Activated CD4-positive, alpha-beta T cell treated with anti-CD3 and anti-CD28 coated beads, Interleukin-2, Interleukin-4, amounts not matched to agents 100 ng/mL and 50 ng/mL, durations not matched to agents 16 hours and 8 hours (primary cell): ENCODE results near the gene IDH1.
"Not testable (repeated sequence)": the region's sequence is repeated elsewhere in the genome, so short reads cannot be mapped to it uniquely, and the experiment has no call there.

ENCODE experiments used
- DNase-seq: peaks from one replicate; pipeline ENCODE4 v3.0.0-alpha.2; 2020; ENCODE audit warnings: low spot score

The IDH1 gene

GRCh38 chr2:208254871-208255556, at the start of gene IDH1:
TSS of gene IDH1 (minus strand) at chr2:208255071. CDS start at chr2:208251551, 3,520 bp downstream.
- peak; percentile 94 for DNase-seq

DNA sequence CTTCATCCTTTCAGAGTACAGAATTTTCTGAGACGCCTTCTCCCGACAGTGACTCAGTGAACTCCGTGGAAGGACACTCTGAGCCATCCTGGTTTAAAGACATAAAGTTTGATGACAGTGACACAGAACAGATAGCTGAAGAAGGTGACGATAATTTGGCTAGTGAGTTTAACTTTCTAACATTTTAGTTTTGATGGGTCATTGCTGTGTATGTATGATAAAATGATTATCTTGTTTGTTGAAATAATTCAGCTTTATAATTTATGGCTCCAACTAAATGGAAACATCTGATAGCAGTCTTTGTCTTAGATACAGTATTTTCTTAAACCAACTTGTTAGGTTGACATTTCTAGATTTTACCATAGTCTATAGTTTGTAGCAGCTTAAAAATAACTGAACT, 49.3 kb upstream of the IDH1 start:
- no peak for DNase-seq

DNA sequence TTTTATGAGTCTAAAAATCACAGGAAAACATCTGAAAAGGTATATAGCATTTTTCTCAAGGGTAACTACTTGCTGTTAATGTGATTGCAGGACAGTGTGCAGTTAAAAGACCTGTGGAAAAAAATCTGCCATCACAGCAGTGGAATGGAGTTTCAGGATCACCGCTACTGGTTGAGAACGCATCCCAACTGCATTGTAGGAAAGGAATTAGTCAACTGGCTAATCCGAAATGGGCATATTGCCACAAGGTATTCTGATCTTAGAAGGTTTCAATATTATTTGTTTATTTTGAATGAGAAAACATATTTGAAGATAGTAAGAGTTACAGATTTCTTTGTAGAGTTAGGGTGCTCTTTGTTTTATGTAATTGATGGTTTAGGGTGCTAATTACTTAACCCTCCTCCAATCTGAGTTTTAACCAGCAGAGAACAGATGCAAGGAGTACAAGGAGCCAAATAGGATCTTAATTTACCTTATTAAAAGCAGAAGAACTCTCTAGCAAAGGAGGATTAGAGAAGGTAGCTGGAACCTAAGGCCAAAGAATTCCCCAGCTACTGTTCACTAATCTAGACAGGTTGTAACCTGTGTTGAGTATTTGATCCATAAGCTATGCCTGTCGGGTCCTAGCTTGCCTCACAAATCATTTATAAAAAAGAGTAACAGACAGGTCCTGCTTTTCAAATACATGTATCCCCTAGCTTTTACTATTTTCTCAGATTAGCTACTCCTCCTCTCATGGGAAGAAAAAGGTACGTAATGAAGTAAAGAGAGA, 46.2 kb upstream of the IDH1 start:
- no peak for DNase-seq

GRCh38 chr2:208297961-208298360, 43.1 kb upstream of the IDH1 start:
- no peak for DNase-seq

- no peak for DNase-seq
Observed at GRCh38 chr2:208296610-208297009, 41.7 kb upstream of the IDH1 start.

- no peak for DNase-seq
Observed at GRCh38 chr2:208295834-208296233, 41.0 kb upstream of the IDH1 start.

- no peak for DNase-seq
Observed at GRCh38 chr2:208294482-208295024, 39.7 kb upstream of the IDH1 start.

DNA sequence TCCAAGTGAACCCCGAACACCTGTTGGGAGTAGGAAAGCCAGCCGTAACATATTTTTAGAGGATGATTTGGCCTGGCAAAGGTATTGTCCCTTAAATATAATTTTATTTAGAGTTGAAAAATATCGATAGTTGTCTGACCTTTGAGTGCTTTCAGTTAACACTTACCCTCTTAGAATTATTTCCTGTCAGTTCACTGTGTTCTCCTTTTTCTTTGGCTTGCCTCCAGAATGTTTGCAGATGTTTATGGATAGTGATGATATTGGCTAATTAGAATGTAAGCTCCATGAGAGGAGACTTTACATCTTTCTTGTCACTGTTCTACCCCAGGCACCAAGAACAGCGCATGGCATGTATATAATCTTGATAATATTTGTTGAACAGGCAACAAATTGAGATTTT, 31.0 kb upstream of the IDH1 start:
- DNase-seq, result no peak

- DNase-seq, result no peak
Observed at GRCh38 chr2:208280933-208281332, 26.1 kb upstream of the IDH1 start.

DNA sequence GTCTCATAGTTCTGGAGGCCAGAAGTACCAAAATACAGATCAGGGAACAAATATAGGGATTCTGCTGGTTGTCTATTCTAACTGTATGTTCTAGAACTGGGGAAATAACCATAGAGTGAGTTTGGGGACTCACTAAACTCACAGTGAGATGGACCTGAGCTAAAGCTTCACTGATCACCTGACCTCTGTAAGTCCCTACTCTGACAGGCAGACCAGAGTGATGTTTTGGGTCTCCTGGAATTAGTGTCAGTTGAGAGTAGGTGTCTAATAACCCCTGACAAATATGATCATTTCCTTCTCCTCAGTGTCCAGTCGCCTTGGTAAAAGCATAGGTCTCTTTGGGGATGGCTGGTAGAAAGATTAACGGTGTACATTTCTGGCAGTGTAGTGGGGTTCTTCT, 25.4 kb upstream of the IDH1 start:
- no peak for DNase-seq

DNA sequence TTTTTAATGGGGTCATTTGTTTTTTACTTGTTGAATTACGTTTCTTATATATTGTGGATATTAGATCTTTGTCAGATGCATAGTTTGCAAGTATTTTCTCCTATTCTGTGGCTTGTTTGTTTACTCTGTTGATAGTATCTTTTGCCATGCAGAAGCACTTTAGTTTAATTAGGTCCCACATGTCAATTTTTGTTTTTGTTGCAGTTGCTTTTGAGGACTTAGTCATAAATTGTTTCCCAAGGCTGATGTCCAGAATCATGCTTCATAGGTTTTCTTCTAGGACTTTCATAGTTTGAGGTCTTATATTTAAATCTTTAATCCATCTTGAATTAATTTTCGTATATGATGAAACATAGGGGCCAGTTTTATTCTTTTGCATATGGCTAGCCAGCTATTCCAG, 24.4 kb upstream of the IDH1 start:
- DNase-seq, result no peak

GRCh38 chr2:208278549-208278948, 23.7 kb upstream of the IDH1 start:
- DNase-seq, result no peak

DNA sequence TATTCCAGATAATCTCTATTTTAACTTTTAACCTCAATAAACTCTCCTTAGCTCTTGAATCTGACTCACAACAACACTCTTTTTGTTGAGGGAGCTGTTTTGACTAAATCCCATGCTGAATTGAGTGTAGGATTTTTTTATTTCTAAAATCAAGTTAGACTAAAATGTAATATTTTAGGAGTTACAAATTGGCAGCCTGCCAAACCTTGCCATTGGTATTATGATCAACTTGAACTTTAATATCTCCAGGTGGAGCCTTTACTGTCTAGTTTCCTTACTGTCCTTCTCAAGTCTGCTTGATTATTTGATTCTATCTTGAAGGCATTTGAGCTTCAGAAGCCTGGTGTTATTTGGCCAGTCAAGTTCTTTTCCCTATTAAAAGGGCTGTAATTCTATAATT, 19.9 kb upstream of the IDH1 start:
- DNase-seq, result no peak

DNA sequence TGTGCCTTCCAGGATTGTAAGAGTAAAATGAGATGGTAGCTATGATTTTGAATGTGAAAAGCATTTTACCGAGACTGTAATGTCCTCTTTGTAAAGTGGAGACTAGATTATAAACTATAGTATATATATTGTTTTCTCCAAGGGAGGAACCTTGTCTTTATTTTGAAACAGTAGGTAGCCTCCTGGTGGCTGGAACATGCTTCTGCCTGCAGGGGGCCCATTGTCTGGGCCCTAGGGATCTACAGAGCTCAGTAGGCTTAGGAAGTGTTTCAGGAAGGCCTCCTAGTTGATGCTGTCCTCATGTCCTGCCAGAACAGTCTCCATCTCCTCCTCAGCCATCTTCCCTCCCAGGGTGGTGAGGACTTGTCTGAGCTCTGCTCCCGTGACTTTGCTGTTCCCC, 14.2 kb upstream of the IDH1 start:
- no peak for DNase-seq

DNA sequence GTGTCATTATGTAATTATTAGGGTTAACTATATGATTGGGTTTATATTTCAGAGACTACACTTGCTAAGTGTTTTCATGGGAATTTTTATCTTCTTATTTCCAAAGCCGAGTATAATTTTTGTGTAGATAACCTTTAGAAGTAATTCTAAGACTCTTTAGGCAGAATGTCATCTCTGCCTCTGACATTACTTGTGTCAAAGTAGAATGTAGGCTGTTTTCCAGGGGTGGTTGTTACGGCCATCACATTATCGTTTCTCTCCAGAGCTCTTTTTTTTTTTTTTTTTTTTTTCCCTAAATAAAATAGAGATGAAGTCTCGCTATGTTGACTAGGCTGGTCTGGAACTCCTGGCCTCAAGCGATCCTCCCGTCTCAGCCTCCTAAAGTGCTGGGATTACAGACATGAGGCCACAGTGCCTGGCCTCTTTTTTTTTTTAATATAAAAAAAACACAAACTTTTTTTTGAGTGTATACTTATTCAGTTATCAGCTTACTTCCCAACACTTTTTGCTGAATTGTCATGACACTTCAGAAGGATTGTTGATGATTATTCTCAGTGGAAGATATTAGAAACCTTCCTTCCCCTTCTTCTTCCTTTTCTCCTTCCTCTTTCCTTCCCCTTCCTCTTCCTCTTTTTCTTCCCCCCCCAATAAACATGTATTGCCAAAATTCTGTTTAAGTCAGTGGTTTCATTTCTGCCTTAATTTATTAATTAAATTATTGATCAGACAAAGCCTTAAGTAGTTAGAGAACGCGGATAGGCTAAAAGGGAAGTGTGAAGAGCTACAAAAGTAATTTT, 13.5 kb upstream of the IDH1 start:
- no peak for DNase-seq

DNA sequence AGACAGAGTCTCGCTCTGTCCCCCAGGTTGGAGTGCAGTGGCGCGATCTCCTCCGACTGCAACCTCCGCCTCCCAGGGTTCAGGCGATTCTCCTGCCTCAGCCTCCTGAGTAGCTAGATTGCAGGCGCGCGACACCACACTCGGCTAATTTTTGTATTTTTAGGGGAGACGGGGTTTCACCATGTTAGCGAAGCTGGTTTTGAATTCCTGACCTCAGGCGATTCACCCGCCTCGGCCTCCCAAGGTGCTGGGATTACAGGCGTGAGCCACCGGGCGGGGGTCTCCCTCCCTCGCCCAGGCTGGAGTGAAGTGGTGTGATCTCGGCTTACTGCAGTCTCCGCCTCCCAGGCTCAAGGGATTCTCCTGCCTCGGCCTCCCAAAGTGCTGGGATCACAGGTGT, 12.7 kb upstream of the IDH1 start:
- not testable (repeated sequence) for DNase-seq

GRCh38 chr2:208266936-208267335, 12.1 kb upstream of the IDH1 start:
- peak; percentile 9 for DNase-seq

- DNase-seq, result no peak
Observed at GRCh38 chr2:208266553-208266893, 11.7 kb upstream of the IDH1 start.

DNA sequence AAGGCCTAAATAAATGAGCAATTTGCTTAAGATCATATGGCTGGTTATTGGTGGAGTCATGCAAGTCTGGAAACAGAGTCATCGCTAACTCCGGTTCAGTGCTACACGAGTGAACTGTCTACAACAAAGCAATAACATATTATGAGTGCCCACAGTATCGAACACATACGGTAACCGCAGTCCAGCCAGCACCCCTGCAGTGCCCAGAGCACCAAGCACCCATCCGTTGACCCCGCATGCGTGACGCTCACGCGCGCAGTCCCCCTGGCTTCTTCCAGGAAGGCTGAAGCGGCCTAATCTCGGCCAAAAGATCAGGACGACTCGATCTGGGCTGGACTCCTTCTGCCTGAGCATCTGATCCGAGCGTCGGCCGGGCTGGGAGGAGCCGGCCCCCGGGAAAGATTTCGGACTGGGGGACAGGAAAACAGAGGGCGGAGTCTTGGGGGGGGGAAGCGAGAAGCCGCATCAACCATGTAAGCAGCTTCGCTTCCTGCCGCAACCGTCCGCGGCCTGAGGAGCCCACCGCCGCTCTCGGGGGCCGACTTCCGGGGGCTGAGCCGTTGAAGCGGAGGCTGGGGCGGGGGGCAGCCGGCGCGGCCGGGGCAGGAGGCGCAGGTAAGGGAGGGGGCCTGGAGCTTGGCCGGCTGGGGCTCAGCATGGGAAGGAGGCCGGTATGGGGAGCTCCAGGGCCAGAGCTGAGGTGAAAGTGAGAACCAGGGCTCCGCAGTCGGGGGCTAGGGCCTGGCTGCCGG, 11.1 kb upstream of the IDH1 start, which contains the start of gene PIKFYVE:
Gene PIKFYVE, plus strand, starts transcription at position 455 of the 752 bp plus-strand sequence. CDS start 5,265 bp downstream, outside the sequence.
- peak; percentile 95 for DNase-seq

DNA sequence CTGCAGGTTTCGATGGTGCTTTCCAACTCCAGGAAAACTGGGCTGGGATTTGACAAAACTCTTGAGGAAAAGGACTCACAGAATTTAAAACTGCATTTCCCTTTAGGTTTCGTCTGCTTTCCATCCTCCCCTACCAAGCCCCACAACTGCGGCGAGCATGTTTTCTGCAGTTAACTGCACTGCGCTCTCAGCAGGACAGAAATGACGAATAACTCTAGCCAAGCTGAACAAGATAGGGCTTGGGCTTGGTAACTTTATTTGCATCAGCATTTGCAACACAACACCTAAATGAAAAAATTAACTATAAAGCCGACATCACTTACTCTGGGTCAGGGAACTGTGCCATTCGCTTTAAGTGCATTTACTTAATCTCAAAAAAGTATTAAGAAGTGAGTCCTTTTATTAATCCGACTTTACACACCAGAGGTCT, 10.5 kb upstream of the IDH1 start:
- DNase-seq, result peak; percentile 58
